Endothelial cell of umbilical vein (primary cell): Measurements from ENCODE around the gene PPIE. TPM values are rescaled to one million over a fixed set of nuclear protein-coding genes. Genes with fewer than 3 reads are reported as not detected.

Experiments
- BruUV-seq: library from RNA; stranded (reverse); fragments of 400-500 nt; replicated peaks from 2 replicates; lab custom pipeline; 2021; lab: Mats Ljungman, UMichigan
- CTCF ChIA-PET: fragments of 300-600, 350-600 bp; sonication (Branson Sonifier 250); formaldehyde crosslinking; loops from one replicate; lab custom pipeline; 2021; ENCODE audit warnings: antibody characterized with exemption, inconsistent platforms; lab: Charles Lee
- POLR2A ChIA-PET: fragments of 300-600, 350-600 bp; sonication (Branson Sonifier 250); formaldehyde crosslinking; loops from one replicate; lab custom pipeline; 2021; ENCODE audit warnings: antibody characterized with exemption, inconsistent platforms; lab: Charles Lee
- DNase-seq: peaks from one replicate; pipeline ENCODE4 v3.0.0-alpha.2; 2011; ENCODE audit warnings: low read depth, low spot score
- FAIRE-seq: peaks from 2 replicates; lab custom pipeline; 2011; peaks lifted over from hg19 to GRCh38; lab: Jason Lieb, UNC
- H2AFZ ChIP-seq: 2 replicates; pipeline ENCODE4 v1.6.0; 2012; ENCODE audit warnings: low read depth, low read length, control low read depth, inconsistent platforms
- H3K27ac ChIP-seq: 2 replicates; pipeline ENCODE4 v1.5.1; 2011; ENCODE audit warnings: low read depth, mild to moderate bottlenecking, control low read depth, low read length, moderate library complexity; ENCODE audit not compliant: insufficient read depth
- H3K27me3 ChIP-seq, 2 experiments: 2 replicates each; pipeline versions ENCODE4 v1.6.0 to v1.6.1; 2011; ENCODE audit warnings: low read length in 2 of 2, mixed read lengths in 1 of 2; ENCODE audit not compliant: control insufficient read depth in 2 of 2, insufficient read depth in 2 of 2
- H3K36me3 ChIP-seq, 2 experiments: 2 replicates in 1 of 2; 3 replicates in 1 of 2; pipeline ENCODE4 v1.5.1; 2011; ENCODE audit warnings: low read length in 2 of 2, mild to moderate bottlenecking in 1 of 2, moderate library complexity in 1 of 2; ENCODE audit not compliant: control insufficient read depth in 2 of 2, insufficient read depth in 2 of 2; ENCODE audit errors: extremely low read depth in 1 of 2
- H3K4me1 ChIP-seq: 3 replicates; pipeline ENCODE4 v1.5.1; 2011; ENCODE audit warnings: mild to moderate bottlenecking, low read length; ENCODE audit not compliant: control insufficient read depth, insufficient read depth; ENCODE audit errors: extremely low read depth
- H3K4me2 ChIP-seq: 2 replicates; pipeline ENCODE4 v1.6.1; 2011; ENCODE audit warnings: low read length, control low read depth, mixed read lengths; ENCODE audit not compliant: insufficient read depth
- H3K4me3 ChIP-seq, 3 experiments: fragments of 200-600 bp in 1 of 3; sonication (generic), shearing (Covaris generic) in 1 of 3; replicated peaks in 1 of 3; 2 replicates each; pipeline ENCODE4 v1.5.1; 2011 to 2016; ENCODE audit warnings: control low read depth in 3 of 3, low read length in 3 of 3, mild to moderate bottlenecking in 2 of 3, inconsistent platforms in 1 of 3, low read depth in 1 of 3, moderate library complexity in 1 of 3; ENCODE audit not compliant: insufficient read depth in 1 of 3
- H3K79me2 ChIP-seq: 2 replicates; pipeline ENCODE4 v1.6.0; 2012; ENCODE audit warnings: low read length, inconsistent platforms; ENCODE audit not compliant: control insufficient read depth, insufficient read depth
- H3K9ac ChIP-seq: replicated peaks from 2 replicates; pipeline ENCODE3; 2011; ENCODE audit warnings: low read length, control low read depth; ENCODE audit not compliant: insufficient read depth; ENCODE audit errors: extremely low read depth
- H3K9me1 ChIP-seq: replicated peaks from 3 replicates; pipeline ENCODE4 v1.6.0; 2011; ENCODE audit warnings: mild to moderate bottlenecking, low read length; ENCODE audit not compliant: control insufficient read depth, insufficient read depth; ENCODE audit errors: extremely low read depth
- H3K9me3 ChIP-seq: replicated peaks from 2 replicates; pipeline ENCODE4 v1.5.1; 2012; ENCODE audit warnings: low read length, inconsistent platforms; ENCODE audit not compliant: control insufficient read depth, insufficient read depth
- H4K20me1 ChIP-seq: replicated peaks from 2 replicates; pipeline ENCODE3; 2011; ENCODE audit warnings: mild to moderate bottlenecking, low read length; ENCODE audit not compliant: control insufficient read depth, insufficient read depth; ENCODE audit errors: extremely low read depth
- CTCF ChIP-seq, 2 donors: IDR thresholded peaks; 1 replicate in 1 of 2; 2 replicates in 1 of 2; pipeline ENCODE4 v1.5.1; 2011; ENCODE audit warnings: low read length in 2 of 2, mild to moderate bottlenecking in 2 of 2, moderate library complexity in 2 of 2, control low read depth in 1 of 2, inconsistent platforms in 1 of 2, low read depth in 1 of 2; ENCODE audit not compliant: insufficient read depth in 1 of 2; ENCODE audit errors: extremely low read depth in 1 of 2
- EZH2 ChIP-seq: IDR thresholded peaks from 2 replicates; pipeline ENCODE4 v1.6.1; 2012; ENCODE audit warnings: borderline replicate concordance, low read depth, mild to moderate bottlenecking, moderate library complexity, low read length, inconsistent platforms; ENCODE audit not compliant: severe bottlenecking
- GATA2 ChIP-seq: IDR thresholded peaks from 2 replicates; pipeline ENCODE4 v1.7.0; 2011; ENCODE audit warnings: low read depth, mild to moderate bottlenecking, moderate library complexity, mixed read lengths, low read length; ENCODE audit not compliant: insufficient read length, insufficient read depth
- MAX ChIP-seq: IDR thresholded peaks from 2 replicates; pipeline ENCODE4 v1.6.1; 2011; ENCODE audit not compliant: insufficient read depth, insufficient read length
- MYC ChIP-seq: IDR thresholded peaks from one replicate; pipeline ENCODE4 v1.6.1; 2011; ENCODE audit warnings: mild to moderate bottlenecking, low read depth, low read length
- POLR2AphosphoS5 ChIP-seq: IDR thresholded peaks from 2 replicates; pipeline ENCODE4 v1.6.1; 2012; ENCODE audit warnings: low read depth, mild to moderate bottlenecking, control low read depth, low read length, moderate library complexity; ENCODE audit not compliant: insufficient read depth
- dilution Hi-C: fragments of 300-500 bp; cut with MboI; formaldehyde crosslinking; loops from one replicate; pipeline ENCODE4 v1.15.0; 2019; ENCODE audit warnings: low sequenced_read_pairs; ENCODE audit not compliant: extremely low pct_ligation_motif_present
- intact Hi-C: fragments of 100-400 bp; cut with micrococcal nuclease; formaldehyde crosslinking; loops from one replicate; pipeline ENCODE4 v1.10.0; 2022
- polyA plus RNA-seq, 4 experiments: library from polyadenylated mRNA; depleted of rRNA in 3 of 4; stranded (reverse) in 3 of 4; unstranded in 1 of 4; fragments of >200 nt; gene quantifications; 2 replicates each; pipeline versions ENCODE4 v1.2.1 to v1.2.3, GENCODE V29; 2011 to 2012; ENCODE audit warnings: missing spikeins in 1 of 4
- total RNA-seq: library from RNA; stranded (reverse); gene quantifications from 2 replicates; pipeline ENCODE4 v1.2.3, GENCODE V29; 2021

The PPIE gene
- total and polyA plus RNA-seq, 2 donors (not counting 3 experiments of a cell fraction or from before 2014, with no cell fraction given), result 44.4 to 74.9 TPM

- H3K27ac ChIP-seq, result no peak overlapping the region
- H3K27me3 ChIP-seq, result no peaks in the 10 kb centered on the region
- H3K4me3 ChIP-seq, result no peak overlapping the region
- BruUV-seq, result no TSS peak
- peaks cover 0 to 8% of the 10 kb centered on the region in 2 experiments for H3K36me3 ChIP-seq
- dilution Hi-C loops (no loop called here), intact Hi-C loops (no loop called here)
- no peak overlapping the region for H3K4me2 ChIP-seq
- H3K79me2 ChIP-seq, result no peaks in the 10 kb centered on the region
- H4K20me1 ChIP-seq, result no peaks in the 10 kb centered on the region
- H3K9me1 ChIP-seq, result no peaks in the 10 kb centered on the region
- no peaks in the 10 kb centered on the region for H3K9me3 ChIP-seq
- CTCF ChIA-PET, result no interaction called here
- FAIRE-seq (no peak), DNase-seq (no peak)
- TF ChIP-seq CTCF (IDR thresholded peaks at IDR 0.05; ENCODE audit: extremely low read depth in 1 of 2, insufficient read depth in 1 of 2, low read depth in 1 of 2, low read length in 2 of 2) (no peak), MAX (no peak), POLR2AphosphoS5 (no peak), GATA2 (no peak), MYC (no peak), EZH2 (no peak)
- POLR2A ChIA-PET, result no interaction called here
- no peaks in the 10 kb centered on the region for H3K4me1 ChIP-seq
- no peak overlapping the region for H3K9ac ChIP-seq
- H2AFZ ChIP-seq, result no peak overlapping the region
Measured at GRCh38 chr1:39760074-39761008, 21.7 kb downstream of the PPIE start.
